Activated T-cell treated with anti-CD3 and anti-CD28 coated beads for 1 hour (primary cell): Measurements from ENCODE around the gene CMKLR1.

Experiments used
- DNase-seq: peaks from one replicate; pipeline ENCODE4 v3.0.0-alpha.2; 2020; ENCODE audit warnings: low read depth

Gene CMKLR1

DNA sequence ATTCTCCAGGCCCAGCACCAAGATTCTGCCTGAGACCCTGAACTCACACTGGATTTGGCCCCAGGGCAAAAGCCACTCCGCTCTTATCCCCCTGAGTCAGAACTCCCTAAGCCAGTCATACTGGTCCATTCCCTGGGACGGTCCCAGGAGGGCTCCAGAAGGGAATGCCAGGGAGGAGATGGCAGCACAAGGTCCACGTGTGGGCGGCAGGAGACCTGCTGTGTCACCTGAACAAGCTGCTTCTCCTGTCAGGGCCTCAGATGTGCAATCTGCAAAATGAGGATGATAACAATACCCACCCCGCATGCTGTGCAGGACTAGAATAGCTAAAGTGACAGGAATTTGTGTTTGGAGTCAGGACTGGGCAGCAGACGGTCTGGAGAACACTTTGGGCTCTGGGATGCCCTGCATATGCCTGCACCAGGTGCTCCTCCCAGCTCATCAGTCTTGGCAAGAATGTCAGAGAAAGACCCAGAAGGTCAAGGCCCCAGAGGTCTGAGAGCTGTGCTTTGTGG, 40.3 kb downstream of the CMKLR1 start:
- no peak for DNase-seq

DNA sequence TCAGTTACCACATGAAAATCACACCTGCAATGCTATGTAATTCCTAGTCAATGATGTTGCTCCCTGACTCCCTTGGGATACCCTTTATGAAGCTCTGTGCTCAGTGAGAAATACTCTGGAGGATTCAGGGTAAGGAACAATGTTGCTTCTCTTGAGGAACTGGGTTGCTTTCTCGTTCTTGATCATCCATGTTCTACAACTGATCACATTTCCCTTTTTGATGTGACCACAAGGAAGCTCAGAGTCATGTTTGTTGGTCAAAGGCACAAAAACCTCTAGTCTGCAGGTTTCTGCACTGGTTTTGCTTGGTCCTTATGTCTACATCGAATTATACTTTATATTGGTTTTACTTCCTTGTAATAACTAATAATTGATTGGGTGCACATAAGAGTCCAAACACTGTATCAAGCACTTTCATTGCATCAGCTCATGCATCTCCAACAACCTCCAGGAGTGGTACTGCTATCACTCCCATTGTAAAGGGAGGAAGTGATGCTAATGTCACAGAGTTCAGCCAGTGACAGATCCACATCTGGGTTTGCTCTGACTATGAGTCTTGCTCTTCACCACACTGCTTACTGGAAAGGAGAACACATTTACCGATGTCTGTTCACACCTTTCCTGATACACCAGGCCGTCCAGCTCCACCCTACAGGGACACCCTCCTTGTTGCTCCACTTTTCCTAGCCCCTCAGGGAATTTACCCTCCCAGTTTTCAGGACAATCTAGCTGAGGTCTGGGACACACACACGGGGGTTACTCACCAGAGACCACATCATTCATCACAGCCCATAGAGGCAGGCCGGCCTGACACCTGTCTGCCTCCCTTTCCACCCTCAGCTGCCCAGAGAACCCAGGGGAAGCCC, 41.0 kb downstream of the CMKLR1 start:
- DNase-seq: no peak

DNA sequence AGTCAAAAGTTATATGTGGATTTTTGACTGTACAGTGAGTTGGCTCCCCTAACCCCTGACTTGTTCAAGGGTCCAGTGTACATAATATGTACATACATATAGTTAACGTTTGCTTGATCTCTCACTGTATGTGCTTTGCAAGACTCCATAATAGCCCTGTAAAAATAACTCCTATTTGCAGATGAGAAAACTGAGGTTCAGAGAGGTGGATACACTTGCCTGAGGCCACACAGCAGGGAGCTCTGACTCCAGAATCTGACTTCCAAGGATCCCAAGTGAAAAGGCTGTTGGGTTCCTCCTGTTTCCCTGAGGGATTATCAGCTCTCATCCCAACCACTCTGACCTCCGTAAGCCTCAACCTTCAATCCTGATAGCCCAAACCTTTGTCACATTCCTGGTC, 41.7 kb downstream of the CMKLR1 start:
- DNase-seq: no peak

DNA sequence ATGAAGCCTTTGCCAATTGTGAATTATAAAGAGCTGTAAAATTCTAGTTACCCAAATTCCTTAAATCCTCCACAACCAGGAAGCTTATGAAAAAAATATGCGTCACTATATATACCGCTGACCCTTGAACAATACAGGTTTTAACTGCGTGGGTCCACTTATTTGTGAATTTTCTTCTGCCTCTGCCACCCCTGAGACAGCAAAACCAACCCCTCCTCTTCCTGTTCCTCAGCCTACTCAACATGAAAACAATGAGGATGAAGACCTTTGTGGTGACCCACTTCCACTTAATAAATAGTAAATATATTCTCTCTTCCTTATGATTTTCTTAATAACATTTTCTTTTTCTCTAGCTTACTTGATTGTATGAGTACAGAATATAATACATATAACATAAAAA, 42.2 kb downstream of the CMKLR1 start:
- DNase-seq: no peak

DNA sequence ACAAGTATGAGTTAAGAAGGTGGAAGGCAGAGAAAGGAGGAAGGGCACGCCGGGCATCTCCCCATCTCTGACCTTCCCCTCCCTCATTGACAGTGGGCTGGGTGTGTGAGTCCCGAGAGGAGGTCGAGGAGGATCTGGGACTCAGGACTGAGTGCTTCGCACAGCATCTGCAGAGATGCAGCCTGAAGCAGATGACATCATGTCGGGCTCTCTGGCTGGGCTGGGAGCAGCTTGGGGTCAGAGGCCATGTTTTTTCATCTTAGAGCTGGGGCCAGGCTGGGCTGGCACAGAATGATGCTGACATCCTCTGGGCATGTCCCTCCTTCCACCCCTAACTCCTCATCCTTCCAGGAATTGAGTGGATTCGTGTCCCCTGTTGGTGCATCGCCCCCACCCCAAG, 43.5 kb downstream of the CMKLR1 start:
- no peak for DNase-seq

DNA sequence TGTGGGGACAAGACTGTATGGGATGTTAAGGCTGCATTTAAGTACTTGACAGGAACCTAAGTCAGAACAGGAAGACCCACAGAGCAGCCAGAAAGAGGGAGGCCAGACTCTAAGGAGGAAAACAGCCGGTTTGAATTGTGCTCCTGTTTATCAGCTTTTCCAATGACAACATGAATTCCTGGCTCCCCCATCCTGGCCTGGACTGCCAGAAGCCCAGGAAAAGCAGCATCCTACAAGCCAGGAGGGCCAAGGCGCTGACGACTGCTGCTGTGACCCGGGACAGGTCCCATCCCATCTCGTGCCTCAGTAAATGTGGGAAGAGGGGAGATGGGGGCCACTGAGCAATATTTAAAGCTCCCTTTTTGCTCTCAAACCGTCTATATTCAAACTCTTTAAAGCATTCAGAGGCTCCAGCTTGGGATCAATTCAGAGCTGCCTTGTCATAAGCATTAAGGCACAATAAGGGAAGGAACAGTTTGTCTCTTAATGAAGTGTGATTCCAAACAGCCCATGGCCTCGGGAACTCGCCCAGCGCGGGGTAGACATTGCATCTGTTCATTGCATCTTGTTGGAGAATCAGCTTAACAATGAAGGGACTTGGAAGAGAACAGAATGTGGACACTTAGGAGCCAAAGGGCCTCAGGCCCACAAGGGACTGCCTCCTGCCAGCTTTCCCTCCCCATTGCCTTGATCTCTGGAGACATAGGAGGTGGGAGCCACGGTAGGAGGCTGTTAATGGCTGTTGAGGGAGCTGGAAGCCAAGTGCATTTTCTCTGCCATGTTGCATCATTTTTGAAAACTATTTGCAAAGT, 49.6 kb downstream of the CMKLR1 start:
- no peak for DNase-seq

DNA sequence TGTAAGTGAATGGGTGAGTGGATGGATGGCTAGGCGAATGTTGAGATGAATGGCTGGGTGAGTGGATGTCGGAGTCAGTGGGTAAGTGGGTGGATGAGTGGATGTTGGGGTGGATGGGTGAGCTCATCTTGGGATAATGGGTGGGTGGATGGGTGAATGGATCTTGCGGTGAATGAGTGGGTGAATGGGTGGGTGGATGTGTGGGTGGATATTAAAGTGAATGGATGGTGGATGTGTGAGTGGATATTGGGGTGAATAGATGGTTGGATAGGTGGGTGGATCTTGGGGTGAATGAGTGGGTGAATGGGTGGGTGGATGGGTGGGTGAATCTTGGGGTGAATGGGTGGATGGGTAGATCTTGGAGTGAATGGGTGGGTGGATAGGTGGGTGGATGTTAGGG, 51.9 kb downstream of the CMKLR1 start:
- no peak for DNase-seq

DNA sequence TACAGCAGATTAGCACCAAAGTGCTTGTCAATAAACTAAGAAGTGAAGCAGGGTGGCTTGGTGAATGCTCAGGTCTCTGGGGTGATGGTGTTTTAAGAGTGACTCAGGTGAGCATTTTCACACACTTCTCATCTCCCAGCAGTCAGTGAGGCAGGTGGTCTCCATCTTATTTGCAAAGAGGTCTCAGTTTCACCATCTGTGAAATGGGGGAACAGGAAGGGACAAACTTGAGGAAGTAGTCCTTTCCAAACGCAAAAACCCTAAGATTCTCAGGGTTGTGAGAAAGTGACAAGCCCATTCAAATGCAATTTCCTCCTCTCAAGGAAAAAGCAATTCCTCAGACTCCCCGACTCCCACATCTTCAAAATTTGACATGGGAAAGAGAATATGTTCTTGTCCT, 54.1 kb downstream of the CMKLR1 start:
- no peak for DNase-seq

DNA sequence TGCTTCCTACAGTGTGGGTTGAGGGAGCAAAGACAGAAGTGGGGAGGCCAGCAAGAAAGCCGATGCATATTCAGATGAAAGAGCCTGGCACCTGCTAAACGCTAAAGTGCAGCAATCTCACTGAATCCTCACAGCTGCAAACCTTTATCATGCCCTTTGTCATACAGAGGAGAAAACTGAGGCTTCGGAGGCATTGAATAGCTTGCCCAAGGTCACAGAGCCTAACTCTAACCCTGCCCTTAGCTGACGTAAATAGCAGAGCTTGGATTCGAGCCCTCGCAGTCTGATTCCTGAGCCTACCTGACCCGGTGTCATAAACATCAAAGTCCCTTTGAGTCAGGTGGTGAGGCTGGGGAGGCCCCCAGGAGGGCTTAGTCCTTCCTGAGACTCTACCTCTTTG, 54.9 kb downstream of the CMKLR1 start:
- no peak for DNase-seq

DNA sequence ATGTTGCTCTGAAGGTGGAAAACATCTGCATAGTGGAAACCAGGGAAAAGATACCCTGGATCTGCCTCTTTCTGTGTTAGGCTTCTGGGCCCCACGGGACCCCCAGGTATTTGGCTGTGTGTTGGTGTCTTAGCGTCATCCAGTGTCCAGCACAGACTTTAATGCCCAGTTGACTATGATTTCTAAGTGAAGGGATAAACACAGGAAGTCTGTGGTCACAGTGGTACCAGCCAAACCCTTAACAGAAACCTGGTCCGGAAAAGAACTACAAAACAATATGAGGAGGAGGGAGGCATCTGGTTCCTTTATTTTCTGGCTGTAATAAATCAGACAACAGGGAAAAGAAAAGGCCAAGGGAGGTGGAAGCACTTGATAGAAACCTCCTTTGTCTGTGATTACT, 56.4 kb downstream of the CMKLR1 start:
- DNase-seq: no peak

DNA sequence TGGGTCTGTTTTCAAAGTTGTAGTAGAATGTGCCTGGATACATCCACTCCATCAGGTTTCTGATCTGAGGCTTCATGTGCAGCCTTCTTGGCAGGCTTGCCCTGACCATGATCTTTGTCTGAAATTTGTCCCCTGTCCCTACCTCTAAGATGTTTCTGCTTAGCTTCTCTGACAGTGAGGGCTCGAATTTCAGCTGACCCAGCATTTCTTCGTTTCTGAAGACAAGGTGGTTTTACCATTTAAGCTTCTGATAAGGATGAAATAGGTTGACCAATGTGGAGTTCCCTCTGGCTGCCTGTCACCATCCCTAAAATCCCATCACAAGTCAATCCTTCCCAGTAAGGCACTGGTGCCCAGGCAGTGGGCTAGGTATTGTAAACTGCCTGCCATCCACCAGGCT, 57.0 kb downstream of the CMKLR1 start:
- DNase-seq: no peak

DNA sequence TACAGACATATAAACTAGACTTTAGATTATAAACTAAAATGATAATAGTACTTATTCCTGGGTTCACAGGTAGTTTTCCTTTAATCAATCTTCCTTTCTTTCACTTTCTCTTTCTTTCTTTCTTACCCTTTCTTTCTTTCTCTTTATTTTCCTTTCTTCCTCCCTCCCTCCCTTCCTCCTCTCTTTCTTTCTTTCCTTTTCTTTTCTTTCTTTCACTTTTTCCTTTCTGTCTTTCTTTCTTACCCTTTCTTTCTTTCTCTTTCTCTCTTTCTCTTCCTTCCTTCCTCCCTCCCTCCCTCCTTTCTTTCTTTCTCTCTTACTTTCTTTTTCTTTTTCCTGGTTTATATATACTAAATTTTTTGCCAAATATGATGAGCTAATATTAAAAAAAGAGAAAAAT, 61.5 kb downstream of the CMKLR1 start:
- no peak for DNase-seq

DNA sequence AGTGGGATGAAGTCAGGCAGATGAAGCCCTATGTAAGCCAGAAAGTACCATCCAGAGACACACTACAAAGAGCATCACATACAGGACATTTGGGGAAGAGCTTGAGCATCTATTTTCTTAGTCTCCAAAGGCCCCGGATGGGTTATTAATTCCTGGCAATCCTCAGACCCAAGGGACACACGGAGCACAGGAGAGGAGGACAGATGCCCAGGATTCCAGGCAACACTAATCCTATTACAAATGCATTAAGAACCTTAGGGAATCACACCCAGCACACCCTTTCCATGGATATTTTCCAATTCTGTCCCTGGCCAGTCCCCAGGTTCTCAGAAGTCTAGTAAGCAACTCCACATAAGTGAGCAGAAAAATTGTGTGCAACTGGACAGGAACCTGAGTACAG, 65.9 kb downstream of the CMKLR1 start:
- no peak for DNase-seq

DNA sequence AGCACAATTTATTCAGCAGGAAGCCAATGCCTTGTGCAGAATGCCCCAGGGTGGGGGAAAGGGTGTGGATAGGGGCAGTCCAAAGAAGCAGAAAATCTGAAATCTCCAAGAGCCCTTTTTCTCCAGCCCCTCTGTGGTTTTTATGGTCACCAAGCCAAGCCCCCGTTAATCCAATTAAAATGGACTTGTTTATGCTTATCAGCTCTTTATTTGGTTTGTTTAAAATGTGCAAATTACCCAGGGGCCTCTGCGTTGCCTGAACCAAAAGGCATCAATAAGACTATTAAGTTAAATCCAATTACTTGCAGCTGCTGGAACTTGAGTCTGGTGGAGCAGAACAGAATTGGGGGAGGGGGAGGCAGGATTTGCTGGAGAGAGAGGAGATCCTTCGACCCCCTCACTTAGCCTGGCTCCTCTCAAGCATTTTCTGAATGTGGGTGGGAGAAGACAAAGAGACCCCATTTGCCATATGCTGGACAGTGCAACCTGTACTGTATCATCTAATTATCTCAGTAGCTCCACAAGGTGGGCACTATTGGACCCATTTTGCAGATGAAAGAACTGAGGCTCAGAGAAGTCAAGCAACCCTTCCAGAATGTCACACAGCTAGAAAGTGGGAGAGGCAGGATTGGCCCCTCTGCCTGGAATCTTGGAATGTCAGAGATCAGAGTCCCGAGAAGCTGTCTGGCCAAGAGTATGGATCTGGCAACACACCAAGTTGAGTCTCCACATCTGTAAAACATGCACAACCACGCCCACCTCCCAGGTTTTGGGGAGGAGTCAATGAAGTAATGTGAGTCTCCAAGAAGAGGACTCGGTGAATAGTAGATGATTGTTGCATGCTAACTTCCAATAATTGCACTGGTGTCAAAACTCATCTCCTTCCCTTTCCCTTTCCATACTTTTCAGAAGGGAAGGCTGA, 66.9 kb downstream of the CMKLR1 start:
- no peak for DNase-seq

DNA sequence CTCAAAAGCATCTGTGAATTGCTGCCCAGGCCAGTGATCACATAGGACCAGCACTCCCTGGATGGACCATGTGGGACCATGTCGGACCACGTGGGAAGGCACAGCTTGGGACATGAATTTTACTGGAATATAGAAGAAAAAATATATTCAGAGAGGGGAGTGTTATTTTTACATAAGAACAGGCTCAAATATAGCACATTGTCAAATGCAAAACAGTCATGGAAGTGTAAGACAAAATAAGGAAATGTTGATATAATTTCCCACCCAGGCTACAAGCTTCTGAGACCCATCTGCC, 68.3 kb downstream of the CMKLR1 start:
- DNase-seq: no peak

DNA sequence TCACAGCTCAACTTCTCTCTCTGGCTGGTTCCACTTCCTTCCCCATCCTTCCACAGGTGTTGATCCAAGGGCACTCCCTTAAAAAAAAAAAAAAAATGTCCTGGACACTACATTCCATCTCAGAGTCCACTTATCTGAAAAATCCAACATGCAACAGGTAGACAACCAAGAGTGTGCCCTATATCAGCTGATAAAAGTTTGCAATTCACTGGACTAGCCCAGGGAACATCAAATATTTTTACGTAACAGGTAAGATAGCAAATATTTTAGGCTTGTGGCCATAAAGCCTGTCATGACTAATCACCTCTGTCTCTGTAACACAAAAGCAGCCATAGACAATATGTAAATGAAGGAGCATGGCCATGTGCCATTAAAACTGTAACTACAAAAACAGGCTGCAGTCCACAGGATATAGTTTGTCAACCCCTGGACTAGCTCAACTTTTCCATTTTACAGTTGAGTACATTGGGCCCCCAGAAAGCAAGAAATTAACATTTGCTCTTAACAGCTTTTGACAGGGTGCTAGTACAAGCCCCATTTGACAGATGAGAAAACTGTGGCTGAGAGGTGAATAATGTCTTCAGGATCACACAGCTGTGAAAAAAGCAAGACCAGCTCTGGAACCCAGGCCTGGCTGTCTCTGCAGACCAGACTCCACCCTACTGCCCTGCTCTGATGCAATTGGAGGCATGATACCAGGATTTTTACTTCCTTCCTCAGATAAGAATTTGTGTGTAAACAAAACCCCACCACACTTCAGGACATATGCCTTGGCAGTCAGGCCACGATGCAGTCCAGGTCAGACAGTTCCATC, 68.9 kb downstream of the CMKLR1 start:
- DNase-seq: no peak

DNA sequence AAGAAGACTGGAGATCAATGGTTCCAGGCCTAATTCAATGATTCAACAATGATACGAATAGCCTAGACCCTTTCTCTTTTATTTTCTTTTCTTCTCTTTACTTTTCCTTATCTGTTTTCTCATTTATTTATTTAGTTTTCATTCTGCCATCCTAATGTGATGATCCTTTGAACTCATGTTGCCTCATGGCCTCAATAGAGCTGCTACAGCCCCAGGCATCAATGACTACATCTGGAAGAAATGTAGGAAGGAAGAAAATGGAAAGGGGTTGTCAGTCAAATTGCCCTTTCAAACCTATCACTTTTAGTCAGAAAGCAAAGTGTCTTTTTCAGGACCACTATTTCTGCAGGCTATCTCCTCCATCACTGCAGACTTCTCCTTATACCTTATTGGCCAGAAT, 69.9 kb downstream of the CMKLR1 start:
- no peak for DNase-seq

DNA sequence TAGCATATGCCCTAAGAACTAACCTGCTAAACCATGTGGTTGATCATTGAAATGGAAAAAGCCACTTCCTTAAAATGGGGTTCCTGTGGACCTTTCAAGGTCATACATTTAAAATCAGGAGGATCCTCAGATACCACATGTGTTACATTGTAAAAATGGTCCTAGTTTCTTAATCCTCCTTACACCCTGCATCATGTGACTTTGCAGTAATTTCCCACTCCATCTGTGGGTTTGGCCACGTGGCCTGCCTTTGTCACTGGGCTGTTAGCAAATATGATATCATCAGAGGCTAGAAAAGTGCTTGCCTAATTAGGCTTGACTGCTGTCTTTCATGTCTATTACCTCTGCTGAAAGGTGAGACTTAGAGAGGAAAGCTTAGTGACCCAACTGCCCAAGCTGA, 70.7 kb downstream of the CMKLR1 start:
- no peak for DNase-seq

DNA sequence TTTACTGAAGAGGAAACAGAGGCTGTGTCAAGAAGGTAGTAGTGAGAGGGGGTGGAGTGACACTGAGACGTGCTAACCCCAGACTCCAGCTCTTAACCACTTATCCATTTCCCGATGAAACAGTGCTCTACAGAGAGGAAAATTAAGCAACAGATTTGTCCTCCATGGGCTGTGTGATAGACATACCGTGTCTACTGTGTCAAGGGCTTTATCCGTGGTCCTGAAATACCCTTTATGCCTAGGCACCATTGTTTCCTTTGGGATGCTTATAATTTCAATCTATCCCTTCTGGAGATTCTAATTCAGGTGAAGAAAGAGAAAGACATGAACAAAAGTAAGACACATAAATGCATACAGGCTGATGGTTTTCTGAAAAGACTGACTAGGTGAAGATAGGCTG, 71.7 kb downstream of the CMKLR1 start:
- DNase-seq: no peak

DNA sequence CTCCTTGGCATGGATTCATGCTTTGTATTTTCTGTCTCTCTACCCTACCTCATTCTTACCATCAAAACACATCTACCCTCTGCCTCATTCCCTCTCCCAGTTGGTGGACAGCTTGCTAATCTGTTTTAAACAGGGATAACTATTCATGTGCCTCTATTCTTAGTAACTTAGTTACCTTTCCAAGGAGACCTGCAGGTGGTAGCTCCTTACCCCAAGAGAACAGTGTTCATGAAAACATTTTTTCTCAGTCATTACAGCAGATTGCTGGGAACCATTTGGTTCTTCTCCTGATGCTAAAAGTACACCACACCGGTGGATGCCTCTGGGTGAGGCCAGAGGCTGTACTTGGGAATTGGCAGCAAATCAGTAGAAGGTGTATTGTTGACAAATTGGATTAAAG, 73.0 kb downstream of the CMKLR1 start:
- DNase-seq: no peak

DNA sequence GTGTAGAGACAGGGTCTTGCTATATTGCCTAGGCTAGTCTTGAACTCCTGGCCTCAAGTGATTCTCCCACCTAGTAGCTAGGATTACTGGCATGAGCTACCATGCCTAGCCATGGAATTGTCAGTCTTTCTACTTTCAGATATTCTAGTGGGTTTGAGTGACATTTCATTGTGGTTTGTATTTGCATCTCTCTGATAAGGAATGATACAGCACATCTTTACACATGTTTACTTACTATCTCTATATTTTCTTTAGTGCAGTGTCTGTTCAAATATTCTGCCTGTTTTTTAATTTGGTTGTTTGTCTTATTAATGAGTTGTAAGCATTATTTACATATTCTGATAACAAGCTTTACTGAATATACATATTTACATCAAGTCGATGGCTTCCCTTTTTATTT, 73.6 kb downstream of the CMKLR1 start:
- no peak for DNase-seq

DNA sequence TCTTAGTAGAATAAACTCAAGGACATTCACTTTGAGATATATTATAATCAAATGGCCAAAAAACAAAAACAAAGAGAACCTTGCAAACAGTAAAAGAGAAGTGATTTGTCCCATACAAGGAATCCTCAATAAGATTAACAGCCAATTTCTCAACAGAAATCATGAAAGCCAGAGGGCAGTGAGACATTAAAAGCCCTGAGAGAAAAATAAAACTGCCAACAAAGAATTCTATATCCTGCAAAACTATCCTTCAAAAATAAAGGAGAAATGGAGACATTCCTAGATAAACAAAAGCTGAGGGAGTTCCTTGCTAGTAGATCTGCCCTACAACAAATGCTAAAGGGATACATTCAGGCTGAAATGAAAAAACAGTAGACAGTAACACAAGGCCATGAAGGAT, 78.1 kb downstream of the CMKLR1 start:
- DNase-seq: no peak
